ENCODE measurements around the gene PTH1R.

Gene PTH1R

DNA sequence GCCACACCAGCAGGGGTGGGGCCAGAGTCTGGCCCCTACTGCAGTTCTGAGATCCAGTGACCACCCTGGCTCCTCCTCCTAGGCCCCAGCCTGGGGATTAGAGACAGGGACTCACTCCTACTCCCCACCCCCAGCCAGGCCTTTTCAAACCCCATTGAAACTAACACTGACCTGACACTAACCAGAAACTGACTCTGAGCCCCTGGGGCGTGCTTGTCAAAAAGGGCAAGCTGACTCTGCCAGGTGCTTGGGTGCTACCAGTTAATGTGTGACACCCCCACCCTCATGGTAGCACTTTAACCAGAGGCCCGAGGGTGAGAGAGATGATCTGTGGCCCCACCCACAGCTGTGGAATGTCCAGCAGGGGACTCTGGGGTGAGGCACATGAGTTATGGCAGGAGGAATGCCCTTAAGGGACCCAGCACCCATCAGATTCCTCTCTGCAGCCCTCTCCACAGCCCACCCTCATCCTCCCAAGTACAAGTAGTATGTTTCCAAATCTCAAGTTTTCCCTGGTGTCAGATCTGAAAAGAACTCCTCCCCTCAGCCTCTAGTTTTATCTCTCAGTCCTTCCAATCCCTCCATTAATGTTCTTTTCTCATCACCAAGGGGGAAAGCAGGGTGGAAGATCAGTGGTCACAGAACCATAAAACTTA is 1.4 kb downstream of the PTH1R start:
- no peak overlapping the region for H3K9ac ChIP-seq (ENCODE audit: low read depth, low read length)
- H3K9me3 ChIP-seq (ENCODE audit: insufficient read depth, low read depth, low read length) = no peaks in the 10 kb centered on the region
- WGBS = 58% methylated on average over 2 of the region's 2 CpGs
- H3K4me1 ChIP-seq (ENCODE audit: insufficient read depth, low read length) = peaks cover 14% of the 10 kb centered on the region
- peaks cover 91% of the 10 kb centered on the region for H3K27me3 ChIP-seq (ENCODE audit: insufficient read depth, low read length)
- H3K27ac ChIP-seq (ENCODE audit: low read depth, low read length) = no peak overlapping the region
- no peak overlapping the region for H3K4me3 ChIP-seq (ENCODE audit: low read length)
- no peaks in the 10 kb centered on the region for H3K36me3 ChIP-seq (ENCODE audit: insufficient read depth, low read length)

DNA sequence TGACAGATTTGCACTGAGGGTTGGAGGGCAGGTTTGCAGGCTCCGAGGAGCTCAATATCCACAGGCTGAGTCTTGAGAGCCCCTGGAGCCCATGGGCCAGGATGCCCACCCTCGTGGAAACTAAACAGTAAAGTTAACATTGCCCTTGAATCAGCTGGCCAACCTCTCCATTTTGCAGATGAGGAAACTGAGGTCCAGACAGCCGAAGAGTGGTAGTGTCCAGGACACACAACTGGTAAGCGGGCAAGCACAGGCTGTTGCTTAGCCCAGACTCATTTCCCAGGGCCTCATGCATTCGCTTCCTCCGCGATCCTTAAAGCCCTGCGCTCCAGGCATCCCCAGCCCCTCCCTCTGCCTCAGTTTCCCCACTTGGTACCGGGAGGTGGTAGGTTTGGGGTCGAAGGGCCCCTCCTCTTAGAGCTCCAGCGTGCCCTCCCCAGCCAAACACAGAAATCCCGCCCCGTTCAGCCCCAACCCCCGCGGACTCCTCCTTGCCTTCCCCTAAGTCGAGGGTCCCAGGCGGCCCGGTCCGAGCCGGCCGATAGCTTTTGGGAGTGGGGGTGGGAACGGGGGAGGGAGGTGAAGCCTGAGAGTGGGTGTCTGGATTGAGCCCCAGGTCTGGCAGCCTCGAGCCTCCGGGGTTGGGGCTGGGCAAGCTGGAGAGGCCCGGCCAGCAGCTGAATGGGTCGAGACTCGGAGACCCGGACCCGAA is 3.5 kb downstream of the PTH1R start:
- no peaks in the 10 kb centered on the region for H3K9me3 ChIP-seq (ENCODE audit: insufficient read depth, low read depth, low read length)
- peak overlapping the region; percentile 49 for H3K4me3 ChIP-seq (ENCODE audit: low read length)
- no peak overlapping the region for H3K27ac ChIP-seq (ENCODE audit: low read depth, low read length)
- peaks cover 94% of the 10 kb centered on the region for H3K27me3 ChIP-seq (ENCODE audit: insufficient read depth, low read length)
- 13% methylated on average over 28 of the region's 29 CpGs for WGBS
- H3K9ac ChIP-seq (ENCODE audit: low read depth, low read length) = no peak overlapping the region
- H3K36me3 ChIP-seq (ENCODE audit: insufficient read depth, low read length) = no peaks in the 10 kb centered on the region
- peaks cover 22% of the 10 kb centered on the region for H3K4me1 ChIP-seq (ENCODE audit: insufficient read depth, low read length)

DNA sequence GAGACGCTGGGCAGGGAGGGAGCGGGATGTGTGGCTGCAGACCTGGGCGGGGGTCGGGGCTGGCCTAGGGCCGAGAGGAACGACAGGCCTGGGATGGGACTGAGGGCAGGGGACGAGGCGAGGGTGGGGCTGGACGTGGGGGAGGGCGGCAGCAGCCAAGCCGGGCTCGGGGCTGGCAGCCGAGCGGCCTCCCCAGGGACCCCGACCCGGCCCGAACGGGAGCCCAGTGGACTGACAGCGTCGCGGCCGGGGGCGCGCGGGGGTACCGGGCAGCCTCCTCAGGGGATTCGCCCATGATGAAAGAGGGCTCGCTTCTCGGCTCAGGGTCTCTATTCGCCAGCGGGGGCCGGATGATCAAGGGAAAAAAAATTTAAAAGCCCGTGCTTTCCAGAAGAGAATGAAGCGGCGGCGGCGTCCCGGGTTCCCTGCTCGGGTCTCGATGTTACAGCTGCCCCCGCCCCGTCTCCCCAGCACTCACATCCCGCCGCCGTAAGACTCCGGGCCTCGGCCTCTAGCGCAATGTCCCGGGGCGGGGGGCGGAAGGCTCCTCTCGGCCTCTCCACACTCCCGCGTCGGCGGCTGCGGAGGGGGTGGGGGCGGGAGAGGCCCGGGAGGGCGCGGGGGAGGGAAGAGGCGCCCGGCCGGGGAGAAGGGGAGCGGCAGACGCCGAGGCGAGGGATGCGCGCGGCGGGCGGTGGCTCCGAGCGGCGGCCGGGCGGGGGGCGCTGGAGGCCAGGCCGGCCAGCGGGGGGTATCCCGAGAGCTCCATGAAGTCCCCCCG is 4.3 kb downstream of the PTH1R start:
- no peaks in the 10 kb centered on the region for H3K36me3 ChIP-seq (ENCODE audit: insufficient read depth, low read length)
- whole genome bisulfite sequencing = under 1% methylated on average over 81 of the region's 83 CpGs
- H3K27me3 ChIP-seq (ENCODE audit: insufficient read depth, low read length) = peaks cover 94% of the 10 kb centered on the region
- H3K4me1 ChIP-seq (ENCODE audit: insufficient read depth, low read length) = peaks cover 22% of the 10 kb centered on the region
- no peak overlapping the region for H3K27ac ChIP-seq (ENCODE audit: low read depth, low read length)
- H3K4me3 ChIP-seq (ENCODE audit: low read length) = peak overlapping the region; percentile 70
- H3K9ac ChIP-seq (ENCODE audit: low read depth, low read length) = no peak overlapping the region
- H3K9me3 ChIP-seq (ENCODE audit: insufficient read depth, low read depth, low read length) = no peaks in the 10 kb centered on the region

DNA sequence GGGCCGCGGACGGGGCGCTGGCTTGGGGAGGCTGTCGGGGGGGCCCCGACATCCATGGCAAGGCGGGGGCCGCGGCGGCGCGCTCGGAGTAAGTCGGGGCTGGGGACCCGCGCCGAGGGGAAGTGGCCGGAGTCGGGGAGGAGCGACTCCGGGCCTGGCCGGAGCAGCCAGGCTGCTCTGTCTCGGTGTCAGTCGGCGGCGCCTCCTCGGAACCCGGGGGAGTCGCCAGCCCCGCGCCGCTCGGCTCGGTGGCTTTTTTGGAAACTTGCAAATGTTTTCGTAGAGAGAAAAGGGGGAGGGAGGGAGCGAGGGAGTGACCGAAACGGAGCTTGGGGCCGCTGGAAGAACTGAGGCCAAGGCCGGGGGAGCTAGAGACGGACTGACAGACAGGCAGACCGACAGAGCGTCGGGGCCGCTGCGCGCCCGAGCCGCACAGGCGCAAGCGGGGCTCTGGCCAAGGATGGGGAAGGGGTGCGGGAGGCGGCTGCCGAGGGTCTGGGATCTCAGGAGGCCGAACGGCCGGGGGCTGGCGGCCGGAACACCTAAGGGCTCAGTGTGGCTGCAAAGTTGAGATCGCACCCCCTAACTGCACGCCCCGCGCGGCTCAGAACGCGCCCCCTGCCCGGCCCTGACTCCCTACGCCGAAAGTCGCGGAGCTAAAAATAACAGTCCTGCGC is 5.0 kb downstream of the PTH1R start:
- Histone ChIP-seq H3K27me3 (ENCODE audit: insufficient read depth, low read length) (peaks cover 94% of the 10 kb centered on the region), H3K27ac (ENCODE audit: low read depth, low read length) (no peak overlapping the region), H3K36me3 (ENCODE audit: insufficient read depth, low read length) (no peaks in the 10 kb centered on the region), H3K9ac (ENCODE audit: low read depth, low read length) (no peak overlapping the region), H3K4me3 (ENCODE audit: low read length) (peak overlapping the region; percentile 70), H3K9me3 (ENCODE audit: insufficient read depth, low read depth, low read length) (no peaks in the 10 kb centered on the region), H3K4me1 (ENCODE audit: insufficient read depth, low read length) (peaks cover 25% of the 10 kb centered on the region)
- under 1% methylated on average over 69 of the region's 72 CpGs for WGBS

DNA sequence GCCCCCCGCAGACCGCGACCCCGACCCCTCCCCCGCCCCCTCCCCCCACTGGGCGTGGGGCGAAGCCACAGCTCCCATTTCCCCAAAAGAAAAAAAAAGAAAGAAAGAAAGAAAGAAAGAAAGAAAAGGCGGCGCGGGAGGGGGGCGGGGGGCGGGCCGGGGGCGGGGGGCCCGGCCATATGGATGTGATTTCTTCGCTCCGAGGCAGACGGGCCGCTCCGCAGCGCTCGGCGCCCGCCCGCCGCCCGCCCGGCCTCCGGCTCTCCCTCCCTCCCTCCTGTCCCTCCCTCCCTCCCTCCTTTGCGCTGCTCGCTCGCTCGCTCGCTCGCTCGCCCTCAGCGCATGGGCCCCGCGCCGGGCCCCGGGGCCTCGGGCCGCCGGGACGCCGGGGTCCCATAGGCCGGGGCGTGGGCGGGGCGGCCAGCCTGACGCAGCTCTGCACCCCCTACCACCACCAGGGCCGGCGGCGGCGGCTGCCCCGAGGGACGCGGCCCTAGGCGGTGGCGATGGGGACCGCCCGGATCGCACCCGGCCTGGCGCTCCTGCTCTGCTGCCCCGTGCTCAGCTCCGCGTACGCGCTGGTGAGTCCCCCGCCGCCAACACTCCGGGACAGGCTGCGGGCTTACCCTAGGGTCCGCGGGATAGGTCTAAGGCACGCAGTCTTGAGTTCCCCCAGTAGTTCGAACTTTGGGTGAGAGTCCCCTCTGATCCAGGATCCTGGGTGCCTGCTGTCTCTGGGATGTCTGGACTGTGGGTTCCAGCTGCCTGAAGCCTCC is 5.7 kb downstream of the PTH1R start:
- H3K36me3 ChIP-seq (ENCODE audit: insufficient read depth, low read length) = no peaks in the 10 kb centered on the region
- no peak overlapping the region for H3K9ac ChIP-seq (ENCODE audit: low read depth, low read length)
- no peaks in the 10 kb centered on the region for H3K9me3 ChIP-seq (ENCODE audit: insufficient read depth, low read depth, low read length)
- WGBS = under 1% methylated on average over 57 of the region's 78 CpGs
- H3K4me3 ChIP-seq (ENCODE audit: low read length) = peak overlapping the region; percentile 70
- no peak overlapping the region for H3K27ac ChIP-seq (ENCODE audit: low read depth, low read length)
- peaks cover 90% of the 10 kb centered on the region for H3K27me3 ChIP-seq (ENCODE audit: insufficient read depth, low read length)
- peaks cover 30% of the 10 kb centered on the region for H3K4me1 ChIP-seq (ENCODE audit: insufficient read depth, low read length)

DNA sequence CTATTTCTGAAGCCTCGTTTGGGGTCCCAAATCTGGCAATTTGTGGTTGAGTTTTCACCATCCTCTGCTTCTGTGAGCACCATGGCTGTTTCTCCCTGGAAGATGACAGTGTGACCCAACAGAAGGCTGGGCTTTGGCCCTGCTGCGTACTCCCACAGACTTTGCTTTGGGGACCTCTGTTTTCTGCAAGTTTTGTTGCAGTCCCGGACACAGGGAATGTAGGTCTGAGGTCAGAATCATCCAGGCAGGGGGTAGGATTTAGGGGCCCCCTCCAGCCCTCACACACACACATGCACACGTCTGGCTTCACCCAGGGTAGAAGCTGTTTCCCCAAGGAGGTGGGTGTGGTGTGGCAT is 6.3 kb downstream of the PTH1R start:
- Histone ChIP-seq H3K9me3 (ENCODE audit: insufficient read depth, low read depth, low read length) (no peaks in the 10 kb centered on the region), H3K27ac (ENCODE audit: low read depth, low read length) (no peak overlapping the region), H3K27me3 (ENCODE audit: insufficient read depth, low read length) (peaks cover 90% of the 10 kb centered on the region), H3K4me3 (ENCODE audit: low read length) (peak overlapping the region; percentile 51), H3K9ac (ENCODE audit: low read depth, low read length) (no peak overlapping the region), H3K36me3 (ENCODE audit: insufficient read depth, low read length) (no peaks in the 10 kb centered on the region), H3K4me1 (ENCODE audit: insufficient read depth, low read length) (peaks cover 30% of the 10 kb centered on the region)
- WGBS = 13% methylated on average over 4 of the region's 4 CpGs

DNA sequence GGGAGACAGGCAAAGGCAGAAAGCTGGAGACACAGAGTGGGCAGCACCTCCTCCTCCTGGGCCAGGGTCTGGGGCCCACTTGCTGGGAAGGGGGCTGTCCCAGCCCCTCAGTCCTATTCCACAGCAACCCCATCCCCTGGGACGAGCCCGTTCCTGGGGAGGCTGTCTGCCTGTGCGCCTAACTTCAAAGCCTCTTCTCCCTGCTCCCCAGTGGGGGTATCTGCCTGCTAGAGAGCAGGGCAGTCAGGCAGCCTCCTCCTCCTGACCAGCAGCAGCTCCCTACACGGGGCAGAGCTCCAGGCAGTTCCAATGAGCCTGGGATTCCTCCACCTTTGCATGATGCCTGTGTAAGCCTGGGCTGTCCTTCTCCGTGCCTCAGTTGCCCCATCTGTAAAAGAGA is 6.9 kb downstream of the PTH1R start:
- H3K9me3 ChIP-seq (ENCODE audit: insufficient read depth, low read depth, low read length) = no peaks in the 10 kb centered on the region
- H3K9ac ChIP-seq (ENCODE audit: low read depth, low read length) = no peak overlapping the region
- 13% methylated on average over 5 of the region's 5 CpGs for WGBS
- H3K27me3 ChIP-seq (ENCODE audit: insufficient read depth, low read length) = peaks cover 90% of the 10 kb centered on the region
- peaks cover 34% of the 10 kb centered on the region for H3K4me1 ChIP-seq (ENCODE audit: insufficient read depth, low read length)
- H3K27ac ChIP-seq (ENCODE audit: low read depth, low read length) = no peak overlapping the region
- no peak overlapping the region for H3K4me3 ChIP-seq (ENCODE audit: low read length)
- H3K36me3 ChIP-seq (ENCODE audit: insufficient read depth, low read length) = no peaks in the 10 kb centered on the region

DNA sequence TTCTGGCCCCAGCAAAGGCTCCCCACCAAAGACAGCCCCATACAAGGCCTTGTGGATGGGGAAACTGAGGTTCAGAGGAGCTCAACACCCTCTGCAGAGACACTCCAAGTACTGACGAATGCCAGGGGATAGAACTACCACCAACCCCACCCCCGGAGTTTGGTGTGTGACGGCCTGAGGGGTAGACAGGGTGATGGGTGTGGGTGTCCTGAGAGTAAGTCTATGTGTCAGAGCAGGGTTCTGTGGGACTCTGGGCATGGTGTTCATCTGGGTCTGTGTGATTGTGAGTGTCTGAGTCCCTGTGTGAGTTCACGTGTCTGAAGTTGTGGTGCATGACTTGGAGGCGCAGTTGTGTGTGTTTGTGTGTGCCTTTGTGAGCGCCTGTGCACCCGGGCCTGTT is 7.4 kb downstream of the PTH1R start:
- no peak overlapping the region for H3K4me3 ChIP-seq (ENCODE audit: low read length)
- no peak overlapping the region for H3K9ac ChIP-seq (ENCODE audit: low read depth, low read length)
- H3K27ac ChIP-seq (ENCODE audit: low read depth, low read length) = no peak overlapping the region
- H3K9me3 ChIP-seq (ENCODE audit: insufficient read depth, low read depth, low read length) = no peaks in the 10 kb centered on the region
- no peaks in the 10 kb centered on the region for H3K36me3 ChIP-seq (ENCODE audit: insufficient read depth, low read length)
- peaks cover 34% of the 10 kb centered on the region for H3K4me1 ChIP-seq (ENCODE audit: insufficient read depth, low read length)
- WGBS = 77% methylated on average over 6 of the region's 7 CpGs
- peaks cover 90% of the 10 kb centered on the region for H3K27me3 ChIP-seq (ENCODE audit: insufficient read depth, low read length)

DNA sequence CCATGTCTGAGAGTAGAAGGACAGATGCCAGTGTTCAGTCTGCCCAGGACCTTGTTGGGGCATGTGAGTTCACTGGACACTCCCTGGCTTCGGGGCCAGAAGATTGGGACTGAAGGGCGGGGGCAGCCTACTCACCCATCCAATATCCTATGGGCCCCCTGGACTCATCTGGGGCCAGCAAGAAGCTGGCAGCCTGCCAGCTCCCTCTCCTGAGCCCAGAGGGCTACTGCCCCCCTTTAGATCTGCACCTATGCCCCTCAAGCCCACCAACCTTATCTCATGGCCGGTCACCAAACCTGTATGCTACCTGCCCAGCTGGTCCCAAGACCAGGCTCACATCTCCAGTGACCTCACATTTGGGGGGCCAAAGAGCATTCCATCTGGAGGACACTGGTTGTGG is 8.1 kb downstream of the PTH1R start:
- H3K4me1 ChIP-seq (ENCODE audit: insufficient read depth, low read length) = peaks cover 34% of the 10 kb centered on the region
- H3K36me3 ChIP-seq (ENCODE audit: insufficient read depth, low read length) = no peaks in the 10 kb centered on the region
- H3K4me3 ChIP-seq (ENCODE audit: low read length) = no peak overlapping the region
- 92% methylated on average over 3 of the region's 3 CpGs for WGBS
- H3K9ac ChIP-seq (ENCODE audit: low read depth, low read length) = no peak overlapping the region
- H3K27me3 ChIP-seq (ENCODE audit: insufficient read depth, low read length) = peaks cover 90% of the 10 kb centered on the region
- no peak overlapping the region for H3K27ac ChIP-seq (ENCODE audit: low read depth, low read length)
- no peaks in the 10 kb centered on the region for H3K9me3 ChIP-seq (ENCODE audit: insufficient read depth, low read depth, low read length)

DNA sequence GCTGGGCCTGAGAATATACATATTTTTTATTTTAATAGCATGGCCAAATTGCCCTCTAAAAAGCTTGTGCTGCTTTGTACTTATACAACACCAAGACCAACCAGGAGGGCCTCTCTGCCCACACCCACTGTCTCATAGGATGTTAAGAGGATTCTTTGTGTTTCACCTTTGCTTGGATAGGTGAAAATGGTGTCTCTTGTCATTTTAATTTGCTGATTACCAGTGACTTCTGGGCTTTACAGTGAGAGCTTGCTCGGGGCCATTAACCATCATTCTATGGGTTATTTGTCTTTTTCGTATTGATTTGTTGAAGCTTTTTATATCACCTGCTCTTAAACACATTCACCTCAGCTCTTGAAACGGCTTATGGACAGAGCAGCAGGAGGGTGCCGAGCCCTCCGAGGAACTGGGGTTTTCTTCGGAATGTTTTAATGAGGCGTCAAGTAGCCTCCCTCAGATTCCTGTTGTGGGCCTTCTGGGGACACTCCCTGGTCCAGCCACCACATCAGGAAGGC is 10.5 kb downstream of the PTH1R start:
- H3K36me3 ChIP-seq (ENCODE audit: insufficient read depth, low read length) = no peaks in the 10 kb centered on the region
- H3K4me3 ChIP-seq (ENCODE audit: low read length) = no peak overlapping the region
- H3K27me3 ChIP-seq (ENCODE audit: insufficient read depth, low read length) = peaks cover 91% of the 10 kb centered on the region
- H3K27ac ChIP-seq (ENCODE audit: low read depth, low read length) = no peak overlapping the region; the same call in 1 of the 2 replicates
- no peaks in the 10 kb centered on the region for H3K9me3 ChIP-seq (ENCODE audit: insufficient read depth, low read depth, low read length)
- H3K9ac ChIP-seq (ENCODE audit: low read depth, low read length) = no peak overlapping the region
- peaks cover 37% of the 10 kb centered on the region for H3K4me1 ChIP-seq (ENCODE audit: insufficient read depth, low read length)
- 6% methylated on average over 6 of the region's 7 CpGs for WGBS
